Measurements from ENCODE around the gene PRKAG2.

DNA sequence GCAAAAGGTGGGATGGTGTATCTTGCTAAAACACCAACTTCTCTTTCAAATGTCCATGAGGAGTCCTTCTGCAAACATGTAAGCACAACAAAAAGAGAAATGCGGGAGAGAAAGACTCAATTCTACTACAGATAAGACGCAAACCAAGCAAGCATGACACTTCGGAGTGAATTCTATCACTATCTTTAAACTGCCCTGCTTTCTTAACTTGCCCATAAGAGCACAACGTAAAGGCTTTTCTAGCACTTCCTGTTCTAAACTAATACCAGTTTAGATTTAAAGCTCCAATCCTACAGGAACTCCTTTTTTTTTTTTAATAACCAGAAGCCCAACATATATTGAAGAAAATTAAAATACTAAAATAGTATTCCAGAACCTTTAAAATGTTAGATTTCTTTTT is 365.6 kb downstream of the PRKAG2 start:
- TF ChIP-seq CTCF (IDR thresholded peaks at IDR 0.05; ENCODE audit: low read depth, low read length) (no peak), EZH2phosphoT487 (IDR thresholded peaks at IDR 0.05; ENCODE audit: low read depth) (no peak)
